ENCODE measurements around the gene CBX7.

GRCh38 chr22:39090426-39091064 is 61.9 kb downstream of the CBX7 start:
- TF ChIP-seq CTCF (IDR thresholded peaks at IDR 0.05; ENCODE audit: low read depth, low read length, missing input control) (no peak), SP1 (IDR thresholded peaks at IDR 0.05) (no peak), YY1 (IDR thresholded peaks at IDR 0.05) (no peak), JUND (IDR thresholded peaks at IDR 0.05) (no peak)
